Gastroesophageal sphincter (tissue), 3 donors: ENCODE data around the gene VPS35L.

Experiments used
- EP300 ChIP-seq: sonication (generic); formaldehyde crosslinking; IDR thresholded peaks from one replicate; pipeline ENCODE4 v1.6.1; 2017; ENCODE audit warnings: antibody characterized with exemption, mild to moderate bottlenecking
- POLR2A ChIP-seq, 2 donors: fragments of 450-650 bp; IDR thresholded peaks; one replicate each; pipeline ENCODE4 v1.6.1; 2017; ENCODE audit warnings: antibody characterized with exemption in 2 of 2, mild to moderate bottlenecking in 2 of 2, moderate library complexity in 1 of 2
- POLR2AphosphoS5 ChIP-seq: sonication (generic); formaldehyde crosslinking; IDR thresholded peaks from one replicate; pipeline ENCODE4 v1.6.1; 2017; ENCODE audit warnings: antibody characterized with exemption
- TF ChIP-seq, protein P1 (sequence below), 4 experiments: fragments of 200-600 bp in 2 of 4; fragments of 450-650 bp in 2 of 4; sonication (generic) in 1 of 4; IDR thresholded peaks; one replicate each; pipeline ENCODE4 v1.5.1; 2017 to 2019; ENCODE audit warnings: antibody characterized with exemption in 4 of 4, mild to moderate bottlenecking in 2 of 4, moderate library complexity in 2 of 4

DNA sequence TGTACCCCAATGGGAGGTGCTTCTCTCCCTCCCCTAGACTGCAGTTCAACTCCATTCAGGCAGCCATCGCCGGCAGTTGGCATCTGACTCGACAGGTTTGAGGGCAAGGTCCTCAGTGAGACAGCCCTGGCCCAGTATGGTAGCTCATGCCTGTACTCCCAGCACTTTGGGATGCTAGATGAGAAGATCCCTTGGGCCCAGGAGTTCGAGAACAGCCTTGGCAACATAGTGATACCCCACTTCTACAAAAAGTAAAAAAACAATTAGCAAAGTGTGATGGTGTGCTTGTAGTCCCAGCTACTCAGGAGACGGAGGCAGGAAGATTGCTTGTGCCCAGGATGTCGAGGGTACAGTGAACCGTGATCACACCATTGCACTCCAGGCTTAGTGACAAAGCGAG lies 12.1 kb downstream of the VPS35L start:
- TF ChIP-seq, protein P1, sequence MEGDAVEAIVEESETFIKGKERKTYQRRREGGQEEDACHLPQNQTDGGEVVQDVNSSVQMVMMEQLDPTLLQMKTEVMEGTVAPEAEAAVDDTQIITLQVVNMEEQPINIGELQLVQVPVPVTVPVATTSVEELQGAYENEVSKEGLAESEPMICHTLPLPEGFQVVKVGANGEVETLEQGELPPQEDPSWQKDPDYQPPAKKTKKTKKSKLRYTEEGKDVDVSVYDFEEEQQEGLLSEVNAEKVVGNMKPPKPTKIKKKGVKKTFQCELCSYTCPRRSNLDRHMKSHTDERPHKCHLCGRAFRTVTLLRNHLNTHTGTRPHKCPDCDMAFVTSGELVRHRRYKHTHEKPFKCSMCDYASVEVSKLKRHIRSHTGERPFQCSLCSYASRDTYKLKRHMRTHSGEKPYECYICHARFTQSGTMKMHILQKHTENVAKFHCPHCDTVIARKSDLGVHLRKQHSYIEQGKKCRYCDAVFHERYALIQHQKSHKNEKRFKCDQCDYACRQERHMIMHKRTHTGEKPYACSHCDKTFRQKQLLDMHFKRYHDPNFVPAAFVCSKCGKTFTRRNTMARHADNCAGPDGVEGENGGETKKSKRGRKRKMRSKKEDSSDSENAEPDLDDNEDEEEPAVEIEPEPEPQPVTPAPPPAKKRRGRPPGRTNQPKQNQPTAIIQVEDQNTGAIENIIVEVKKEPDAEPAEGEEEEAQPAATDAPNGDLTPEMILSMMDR (IDR thresholded peaks at IDR 0.05), result no peak
- no peak for TF ChIP-seq EP300
- no peak for TF ChIP-seq POLR2A (IDR thresholded peaks at IDR 0.05)
- TF ChIP-seq POLR2AphosphoS5, result no peak
